ENCODE results near the gene SUGP2.
A peak's percentile ranks its signal among the peaks of the same experiment; 100 is the strongest.

Gene SUGP2

DNA sequence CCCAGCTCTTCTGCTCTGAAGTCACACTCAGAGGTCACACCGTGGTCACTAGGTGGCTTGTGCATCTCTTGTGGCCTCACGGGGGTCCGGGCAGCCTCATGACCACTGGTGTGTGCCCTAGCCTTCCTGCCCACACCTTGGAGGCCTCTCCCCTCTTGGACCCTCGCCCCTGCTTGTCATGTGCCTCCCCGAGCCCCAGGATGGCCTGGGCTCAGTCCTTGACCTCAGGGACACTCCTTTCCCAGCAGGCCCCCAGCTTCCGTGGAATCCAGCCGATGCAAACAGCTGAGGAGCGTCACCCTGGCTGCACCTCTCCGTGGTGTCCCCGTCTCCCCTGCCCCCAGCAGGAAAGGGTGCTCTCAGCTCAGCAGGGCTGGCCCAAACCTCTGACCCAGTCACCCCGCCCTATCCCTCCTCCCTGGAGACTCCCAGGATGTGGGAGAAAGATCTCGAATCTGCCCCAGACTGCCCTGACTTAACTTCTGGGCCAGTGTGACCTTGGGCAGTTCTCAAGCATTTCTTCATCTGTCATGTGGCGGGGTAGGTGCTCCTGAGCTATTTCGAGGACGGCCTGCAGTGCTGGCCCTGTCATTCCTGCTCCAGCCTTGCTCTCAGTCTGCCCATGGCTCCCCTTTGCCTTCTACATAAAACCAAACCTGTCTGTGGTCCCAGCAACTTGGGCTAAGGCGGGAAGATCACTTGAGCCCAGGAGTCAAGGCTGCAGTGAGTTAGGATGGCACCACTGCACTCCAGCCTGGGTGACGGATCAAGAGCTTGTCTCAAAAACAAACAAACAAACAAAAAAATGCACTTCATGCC, 25.9 kb upstream of the SUGP2 start:
- DNase-seq (ENCODE audit: low spot score), result no peak

DNA sequence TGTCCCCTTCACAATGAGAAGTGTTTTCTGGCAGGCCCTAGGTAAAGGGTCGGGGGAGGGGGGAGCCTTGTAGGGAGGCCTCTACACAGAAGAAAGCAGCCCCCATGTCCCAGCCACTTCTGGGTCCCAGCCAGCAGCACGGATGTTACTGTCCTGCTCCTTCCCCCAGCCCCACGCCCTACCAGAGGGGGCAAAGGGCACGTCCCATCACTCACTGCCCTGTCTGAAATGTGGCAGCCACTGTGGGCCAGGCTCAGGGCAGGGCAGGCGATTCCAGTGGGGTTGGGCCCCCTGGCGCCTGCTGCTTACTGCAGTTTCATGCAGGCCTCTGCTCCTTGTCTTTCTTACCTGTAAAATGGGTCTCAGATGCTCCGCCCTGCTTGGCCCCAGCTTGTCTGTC, 24.4 kb upstream of the SUGP2 start:
- no peak for DNase-seq (ENCODE audit: low spot score)

DNA sequence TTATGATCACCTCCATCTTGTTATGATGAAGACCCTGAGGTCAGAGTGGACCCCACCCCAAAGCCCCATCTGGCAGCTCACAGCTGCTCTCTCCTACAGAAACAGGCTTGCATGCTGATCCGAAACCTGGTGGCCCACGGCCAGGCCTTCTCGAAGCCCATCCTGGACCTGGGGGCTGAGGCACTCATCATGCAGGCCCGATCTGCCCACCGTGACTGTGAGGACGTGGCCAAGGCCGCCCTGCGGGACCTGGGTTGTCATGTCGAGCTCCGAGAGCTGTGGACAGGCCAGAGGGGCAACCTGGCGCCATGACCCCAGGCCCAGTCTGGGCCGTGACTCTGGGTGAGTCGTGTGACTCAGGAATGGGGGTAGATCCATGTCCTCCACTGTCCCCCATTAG, 24.0 kb upstream of the SUGP2 start:
- no peak for DNase-seq (ENCODE audit: low spot score)

DNA sequence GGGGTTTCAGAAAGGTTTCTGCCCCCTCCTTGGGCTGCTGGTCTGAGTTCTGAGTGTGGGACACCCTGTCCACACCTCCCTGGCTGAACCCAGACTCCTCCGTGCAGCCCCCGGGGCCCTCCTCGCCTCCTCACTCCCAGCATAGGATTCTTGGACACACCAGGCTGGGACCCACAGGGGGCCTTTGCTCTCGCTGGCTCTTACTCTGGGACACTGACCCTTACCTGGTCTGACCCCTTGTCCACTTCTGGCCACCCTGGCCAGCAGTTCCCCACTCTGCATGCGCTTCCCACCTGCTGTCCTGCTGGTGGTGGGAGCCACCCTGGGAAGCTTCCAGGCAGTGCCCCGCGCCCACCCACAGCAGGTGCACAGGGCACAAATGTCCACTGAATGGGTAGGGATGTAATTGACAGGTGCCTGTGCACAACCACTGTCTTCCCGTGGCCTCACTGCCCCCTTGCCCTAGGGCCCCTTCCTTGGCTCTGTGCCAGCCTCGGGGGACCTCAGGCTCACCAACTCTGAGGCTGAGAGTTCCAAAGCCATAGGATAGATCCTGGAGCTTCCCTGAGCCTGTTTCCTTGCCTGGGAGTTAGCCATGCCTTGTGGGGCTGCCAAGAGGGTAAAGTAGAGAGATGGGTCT, 23.4 kb upstream of the SUGP2 start:
- no peak for DNase-seq (ENCODE audit: low spot score)

DNA sequence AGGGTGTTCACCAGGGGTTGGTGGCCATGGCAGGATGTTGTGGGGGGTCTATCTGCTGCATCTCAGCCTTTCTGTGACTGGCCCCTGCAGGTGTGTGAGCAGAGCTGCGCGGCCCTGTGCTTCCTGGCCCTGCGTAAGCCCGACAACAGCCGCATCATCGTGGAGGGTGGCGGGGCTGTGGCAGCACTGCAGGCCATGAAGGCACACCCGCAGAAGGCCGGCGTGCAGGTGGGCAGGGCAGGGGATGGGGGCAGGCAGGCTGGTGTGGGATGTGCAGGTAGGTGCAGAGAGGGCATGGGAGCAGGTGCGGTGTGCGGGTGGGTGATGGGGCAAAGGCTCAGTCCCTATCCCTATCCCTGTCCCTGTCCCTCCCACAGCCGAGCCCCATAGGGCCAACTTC, 22.4 kb upstream of the SUGP2 start:
- no peak for DNase-seq (ENCODE audit: low spot score)

DNA sequence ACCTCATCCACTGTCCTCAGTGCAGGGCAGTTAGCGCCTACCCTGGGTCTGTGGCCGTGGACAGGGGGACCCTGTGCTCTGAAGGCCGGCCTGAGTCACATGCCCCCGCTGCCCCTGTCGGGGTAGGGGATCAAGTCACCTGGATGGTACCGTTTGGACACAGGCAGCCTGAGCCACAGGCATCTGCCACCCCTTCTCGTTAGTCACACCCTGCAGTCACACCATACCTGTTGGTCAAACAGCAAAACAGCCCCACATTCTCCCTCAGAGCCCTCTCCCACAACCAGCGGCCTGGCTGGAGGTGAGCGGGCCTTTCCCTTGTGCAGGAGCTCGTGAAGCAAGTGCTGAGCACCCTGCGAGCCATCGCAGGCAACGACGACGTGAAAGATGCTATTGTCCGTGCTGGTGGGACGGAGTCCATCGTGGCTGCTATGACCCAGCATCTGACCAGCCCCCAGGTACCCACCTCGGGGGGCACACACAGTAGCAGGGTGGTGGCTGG, 21.7 kb upstream of the SUGP2 start:
- no peak for DNase-seq (ENCODE audit: low spot score)

DNA sequence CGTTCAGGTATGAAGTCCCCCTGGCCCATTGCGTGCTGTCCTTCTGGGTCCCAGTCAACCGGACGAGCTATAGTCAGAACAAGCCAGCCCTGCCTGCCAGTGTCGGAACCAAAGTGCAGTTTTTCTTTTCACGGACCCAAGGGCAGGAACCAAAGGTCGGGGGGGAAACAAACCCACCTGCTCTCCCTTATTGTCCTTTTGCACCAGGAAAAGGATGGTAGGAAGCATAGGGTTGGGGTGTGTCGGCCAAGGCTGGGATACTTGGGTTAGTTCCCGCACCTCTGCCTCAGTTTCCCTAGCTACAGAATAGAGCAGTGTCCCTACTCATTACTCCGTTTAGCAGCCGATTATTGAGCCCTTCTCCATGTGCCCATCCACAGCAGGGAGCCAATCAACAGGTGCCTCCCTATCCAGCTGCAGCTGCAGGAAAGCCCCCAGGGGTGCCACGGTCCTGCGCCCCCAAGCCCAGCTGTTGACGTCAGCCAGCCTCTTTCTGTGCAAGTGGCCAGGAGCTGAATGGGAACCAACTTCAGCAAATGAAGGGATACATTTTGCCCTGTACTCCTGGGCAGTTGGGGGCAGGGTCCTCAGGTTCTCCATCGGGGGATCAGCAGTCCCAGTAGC, 21.1 kb upstream of the SUGP2 start:
- no peak for DNase-seq (ENCODE audit: low spot score)

DNA sequence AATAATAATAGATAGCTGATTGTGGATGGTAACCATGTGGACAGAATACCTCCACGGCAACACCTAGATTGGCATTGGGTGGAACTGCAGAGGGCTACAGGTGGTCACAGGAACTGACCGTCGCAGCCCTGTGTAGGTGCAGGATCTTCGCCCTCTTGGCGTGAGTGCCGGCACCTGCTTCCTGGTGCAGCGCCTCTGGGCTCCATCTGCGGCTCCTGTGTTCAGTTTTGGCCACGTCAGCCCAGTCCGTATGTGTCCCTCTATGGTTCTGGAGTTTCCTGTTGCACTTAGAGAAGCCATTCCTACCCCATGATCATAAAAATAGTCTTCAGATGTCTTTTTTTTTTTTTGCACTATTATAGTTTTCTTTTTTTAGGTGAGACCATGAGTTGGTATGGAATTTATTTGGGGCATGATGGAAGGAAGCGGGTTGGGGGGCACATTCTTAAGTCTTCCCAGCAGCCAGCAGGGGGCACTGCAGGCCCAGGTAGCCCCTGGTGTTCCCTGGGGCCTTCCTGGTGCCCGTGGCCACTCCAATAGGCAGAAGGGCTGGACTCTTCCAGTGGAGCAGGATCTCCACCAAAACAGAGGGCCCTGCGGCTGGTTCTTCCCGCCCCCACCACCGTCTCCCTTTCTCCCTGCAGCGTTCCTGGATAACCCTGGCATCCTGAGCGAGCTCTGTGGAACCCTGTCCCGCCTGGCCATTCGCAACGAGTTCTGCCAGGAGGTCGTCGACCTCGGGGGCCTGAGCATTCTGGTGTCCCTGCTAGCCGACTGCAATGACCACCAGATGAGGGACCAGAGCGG, 20.4 kb upstream of the SUGP2 start:
- peak; percentile 56 for DNase-seq (ENCODE audit: low spot score)

DNA sequence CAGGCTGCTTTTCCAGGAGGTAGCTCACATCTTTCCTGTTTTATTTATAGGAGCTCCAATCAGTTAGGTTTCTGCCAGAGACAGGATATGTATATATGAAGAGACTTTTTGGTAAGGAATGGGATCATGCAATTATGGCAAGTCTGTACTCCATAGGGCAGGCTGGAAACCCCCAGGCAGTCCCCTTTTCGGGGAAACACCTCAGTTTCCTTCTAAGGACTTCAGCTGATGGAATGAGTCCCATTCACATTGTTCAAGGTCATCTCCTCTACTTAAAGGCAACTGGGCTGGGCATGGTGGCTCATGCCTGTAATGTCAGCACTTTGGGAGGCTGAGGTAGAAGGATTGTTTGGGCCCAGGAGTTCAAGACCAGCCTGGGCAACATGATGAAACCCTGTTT, 19.6 kb upstream of the SUGP2 start:
- no peak for DNase-seq (ENCODE audit: low spot score)

DNA sequence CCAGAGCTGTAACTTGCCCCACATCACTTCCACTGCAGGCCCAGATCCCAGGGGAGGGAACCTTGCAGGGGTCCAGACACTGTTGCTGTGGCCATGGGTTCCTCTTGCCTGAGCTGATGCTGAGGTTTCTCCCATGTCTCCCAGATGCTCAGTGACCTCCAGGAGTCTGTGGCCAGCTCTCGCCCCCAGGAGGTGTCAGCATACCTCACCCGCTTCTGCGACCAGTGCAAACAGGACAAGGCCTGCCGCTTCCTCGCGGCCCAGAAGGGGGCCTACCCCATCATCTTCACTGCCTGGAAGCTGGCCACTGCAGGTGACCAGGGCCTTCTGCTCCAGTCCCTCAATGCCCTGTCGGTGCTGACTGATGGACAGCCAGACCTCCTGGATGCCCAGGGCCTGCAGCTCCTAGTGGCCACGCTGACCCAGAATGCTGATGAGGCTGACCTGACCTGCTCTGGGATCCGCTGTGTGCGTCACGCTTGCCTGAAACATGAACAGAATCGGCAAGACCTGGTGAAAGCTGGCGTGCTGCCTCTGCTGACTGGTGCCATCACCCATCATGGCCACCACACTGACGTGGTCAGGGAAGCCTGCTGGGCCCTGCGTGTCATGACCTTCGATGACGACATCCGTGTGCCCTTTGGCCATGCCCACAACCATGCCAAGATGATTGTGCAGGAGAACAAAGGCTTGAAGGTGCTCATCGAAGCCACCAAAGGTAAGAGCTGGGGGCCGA, 18.3 kb upstream of the SUGP2 start:
- no peak for DNase-seq (ENCODE audit: low spot score)

DNA sequence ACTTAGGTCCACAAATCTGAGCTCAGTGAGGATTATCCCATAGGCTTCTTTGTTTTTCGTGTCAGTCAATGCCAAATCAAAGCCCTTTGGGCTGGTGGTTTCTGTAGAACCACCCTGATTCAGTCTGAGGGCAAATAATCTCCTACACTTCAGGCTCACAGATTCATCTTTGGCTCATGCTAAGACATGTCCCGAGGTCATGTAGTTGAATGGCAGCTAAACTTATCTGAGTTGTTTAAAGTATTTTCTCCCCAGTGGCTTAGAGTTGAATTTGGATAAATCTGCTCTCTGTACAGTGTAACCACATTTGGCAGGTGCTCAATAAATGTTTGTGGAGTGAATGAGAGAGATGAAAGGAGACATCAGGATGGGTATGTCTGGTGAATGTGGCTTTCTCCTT, 17.4 kb upstream of the SUGP2 start:
- no peak for DNase-seq (ENCODE audit: low spot score)

DNA sequence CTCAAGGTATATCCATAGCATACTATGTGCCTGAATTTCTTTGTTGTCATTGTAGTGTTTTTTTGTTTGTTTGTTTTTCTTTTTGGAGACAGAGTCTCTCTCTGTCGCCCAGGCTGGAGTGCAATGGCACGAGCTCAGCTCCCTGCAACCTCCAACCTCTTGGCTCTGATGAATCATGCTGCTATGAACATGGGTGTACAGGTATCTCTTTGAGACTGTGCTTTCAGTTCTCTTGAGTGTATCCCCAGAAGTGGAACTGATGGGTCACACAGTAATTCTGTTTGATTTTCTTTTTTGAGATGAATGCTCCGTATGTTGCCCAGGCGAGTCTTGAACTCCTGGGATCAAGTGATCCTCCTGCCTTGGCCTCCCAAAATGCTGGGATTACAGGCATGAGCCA, 16.8 kb upstream of the SUGP2 start:
- no peak for DNase-seq (ENCODE audit: low spot score)

DNA sequence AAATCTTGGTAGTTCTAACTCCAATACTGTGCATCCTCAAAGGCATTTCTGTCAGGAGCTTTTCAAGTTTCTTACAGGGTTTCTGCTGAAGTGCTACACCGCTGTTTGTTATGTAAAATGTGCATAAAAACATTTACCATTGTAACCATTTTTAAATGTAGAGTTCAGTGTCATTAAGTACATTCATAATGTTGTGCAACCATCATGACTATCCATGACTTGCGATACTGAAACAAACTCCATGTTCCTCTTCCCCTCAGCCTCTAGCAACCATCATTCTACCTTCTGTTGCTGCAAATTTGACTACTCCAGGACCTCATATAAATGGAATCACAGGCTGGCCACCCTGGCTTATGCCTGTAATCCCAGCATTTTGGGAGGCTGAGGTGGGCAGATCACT, 16.1 kb upstream of the SUGP2 start:
- no peak for DNase-seq (ENCODE audit: low spot score)

DNA sequence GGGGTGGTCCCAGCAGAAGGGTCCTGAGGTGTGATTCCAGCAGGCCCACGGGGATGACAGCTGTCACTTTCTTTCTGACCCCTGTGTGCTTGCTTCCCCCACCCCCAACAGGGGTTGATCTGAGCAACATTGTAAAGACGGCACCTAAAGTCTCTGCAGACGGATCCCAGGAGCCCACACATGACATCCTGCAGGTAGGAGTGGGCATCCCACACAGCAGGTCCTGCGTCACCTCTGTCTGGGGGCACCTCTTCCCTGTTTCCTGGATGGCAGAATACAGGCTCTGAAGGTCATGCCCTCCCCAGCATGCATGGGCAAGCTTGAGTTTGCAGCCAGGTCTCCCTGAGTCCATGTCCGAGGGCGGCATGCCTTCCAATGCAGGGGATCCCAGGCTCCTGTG, 10.6 kb upstream of the SUGP2 start:
- DNase-seq (ENCODE audit: low spot score), result no peak

DNA sequence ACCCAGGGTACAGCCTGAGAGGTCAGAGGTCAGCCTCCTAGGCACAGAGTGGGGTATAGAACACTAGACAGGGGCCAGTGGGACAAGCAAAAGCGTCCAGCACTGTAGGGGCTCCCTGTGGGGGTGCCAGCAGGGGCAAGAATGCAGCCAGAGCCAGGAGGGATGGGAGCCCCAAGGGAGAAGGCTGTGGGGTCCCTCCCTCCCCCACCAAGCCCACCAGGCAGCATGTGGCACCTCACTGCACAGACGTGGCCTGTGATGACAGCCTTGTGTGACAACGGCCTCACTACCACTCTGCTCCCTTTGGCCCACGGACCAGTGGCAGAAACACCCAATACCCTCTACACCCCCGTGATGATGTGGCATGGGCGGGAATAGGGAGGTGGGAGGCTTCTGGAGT, 10.2 kb upstream of the SUGP2 start:
- no peak for DNase-seq (ENCODE audit: low spot score)

DNA sequence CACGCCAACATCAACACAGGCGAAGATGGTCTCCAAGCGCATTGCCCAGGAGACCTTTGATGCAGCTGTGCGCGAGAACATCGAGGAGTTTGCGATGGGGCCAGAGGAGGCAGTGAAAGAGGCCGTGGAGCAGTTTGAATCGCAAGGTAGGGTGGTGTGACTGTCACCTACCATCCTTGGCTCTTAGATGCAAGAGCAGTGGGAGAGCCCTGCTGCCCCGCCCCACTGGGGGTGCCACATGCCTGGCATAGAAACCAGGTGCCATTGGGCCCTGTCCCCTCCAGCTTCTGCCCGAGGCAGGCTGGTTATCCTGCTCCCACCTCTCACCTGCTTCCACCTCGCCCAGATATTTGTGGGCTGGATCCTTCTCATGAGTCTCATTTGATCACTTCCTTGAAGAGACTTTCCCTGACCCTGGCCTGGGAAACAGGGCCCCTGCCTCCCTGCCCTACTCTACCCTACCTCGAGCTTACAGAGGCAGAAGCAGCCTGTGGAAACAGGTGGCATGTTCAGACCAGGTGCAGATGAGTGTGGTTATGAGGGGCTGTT, 9.5 kb upstream of the SUGP2 start:
- no peak for DNase-seq (ENCODE audit: low spot score)

DNA sequence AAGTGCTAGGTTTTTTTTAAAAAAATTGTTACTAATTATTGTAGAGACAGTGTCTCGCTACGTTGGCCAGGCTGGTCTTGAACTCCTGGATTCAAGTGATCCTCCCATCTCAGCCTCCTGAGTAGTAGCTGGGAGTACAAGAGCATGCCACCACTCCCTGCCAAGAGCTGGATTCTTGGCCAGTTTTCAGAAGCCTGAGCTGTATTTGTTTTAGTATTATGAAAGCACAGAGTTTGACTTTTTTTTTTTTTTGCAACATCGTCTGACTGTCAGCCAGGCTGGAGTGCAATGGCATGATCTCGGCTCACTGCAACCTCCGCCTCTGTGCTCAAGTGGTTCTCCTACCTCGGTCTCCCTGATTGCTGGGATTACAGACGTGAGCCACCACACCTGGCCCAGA, 7.1 kb upstream of the SUGP2 start:
- DNase-seq (ENCODE audit: low spot score), result no peak

DNA sequence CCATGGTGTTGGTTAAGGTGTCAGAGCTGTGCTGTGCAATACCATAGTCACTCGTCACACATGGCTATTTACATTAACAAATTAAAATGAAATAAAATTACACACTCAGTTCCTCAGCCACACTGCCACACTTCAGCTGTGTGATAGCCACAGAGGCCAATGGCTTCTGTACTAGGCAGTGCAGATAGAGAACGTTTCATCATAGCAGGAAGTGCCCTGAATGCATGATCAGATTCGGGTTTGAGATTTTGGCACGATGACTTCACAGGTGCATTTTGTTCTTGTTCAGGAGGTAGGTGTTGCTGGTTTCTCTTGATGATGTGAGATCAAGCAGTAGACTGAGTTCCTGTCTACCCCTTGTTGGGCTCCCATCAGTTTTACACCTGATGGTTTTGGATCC, 6.6 kb upstream of the SUGP2 start:
- peak; percentile 86 for DNase-seq (ENCODE audit: low spot score)

DNA sequence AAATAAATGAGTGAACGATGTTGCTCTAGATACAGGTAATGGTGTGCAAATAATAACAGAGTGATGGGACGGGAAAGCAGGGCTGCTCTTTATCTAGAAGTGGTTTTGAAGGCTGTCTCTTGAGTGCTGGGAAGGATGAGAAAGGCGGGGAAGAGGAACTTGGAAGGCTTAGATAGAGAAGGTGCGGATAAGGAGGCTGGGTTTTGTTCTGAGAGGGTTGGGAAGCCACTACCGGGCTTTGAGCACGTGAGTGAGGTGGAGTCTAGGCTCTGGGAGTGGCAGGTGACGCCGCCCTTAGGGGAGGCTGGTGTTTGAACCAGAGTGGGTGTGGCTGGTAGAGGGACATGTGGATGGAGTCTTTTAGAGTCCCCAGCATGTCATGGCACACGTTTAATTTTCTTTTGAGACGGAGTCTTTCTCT, 897 bp upstream of the SUGP2 start:
- peak; percentile 96 for DNase-seq (ENCODE audit: low spot score)

DNA sequence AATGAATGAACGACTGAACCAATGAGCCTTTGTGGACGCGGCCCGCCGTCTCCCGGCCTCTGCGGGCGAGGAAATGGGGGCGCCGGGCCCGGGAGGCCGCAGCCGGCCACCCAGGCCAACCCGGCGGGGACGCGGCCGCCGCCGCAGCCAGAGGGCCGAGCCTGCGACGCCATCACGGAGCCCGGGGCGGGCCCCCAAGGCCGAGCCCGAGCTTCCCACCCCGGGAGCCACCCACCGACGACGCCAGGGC, 216 bp downstream of the SUGP2 start:
- DNase-seq (ENCODE audit: low spot score), result no peak

DNA sequence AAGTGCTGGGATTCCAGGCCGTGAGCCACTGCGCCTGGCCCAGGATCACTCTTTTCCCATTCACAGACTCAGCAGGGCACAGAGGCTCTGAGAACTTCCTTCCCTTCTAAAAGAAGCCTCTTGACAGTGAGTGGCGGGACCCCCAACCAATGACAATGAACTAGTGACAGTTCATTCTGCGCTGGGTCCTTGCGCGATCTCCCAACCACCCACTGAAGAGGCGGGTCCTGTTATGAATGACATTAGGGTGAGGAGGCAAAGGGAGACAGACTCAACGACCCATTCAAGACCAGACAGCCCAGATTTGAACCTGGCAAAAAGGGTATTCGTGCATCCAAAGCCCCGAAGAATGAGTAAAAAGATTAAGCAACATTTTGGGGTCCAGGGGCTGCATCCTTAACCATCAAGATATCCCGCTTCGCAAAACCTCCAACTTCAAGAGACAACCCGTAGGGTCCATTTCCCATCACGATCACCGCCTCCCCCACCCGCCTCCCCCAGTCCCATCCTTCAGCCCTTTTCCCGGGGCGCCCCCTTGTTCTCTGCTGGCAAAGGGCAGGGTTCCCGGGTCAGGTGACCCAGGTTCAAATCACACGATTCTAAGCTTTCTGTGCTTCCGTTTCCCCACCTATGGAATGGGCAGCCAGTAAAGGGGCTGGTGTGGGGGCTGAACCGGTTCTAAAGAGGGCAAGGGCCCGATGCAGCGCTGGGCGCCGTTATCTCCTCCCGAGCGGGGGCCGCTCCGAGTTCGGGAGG, 719 bp downstream of the SUGP2 start:
- peak; percentile 97 for DNase-seq (ENCODE audit: low spot score)

All from NAMALWA (cell line).